Measurements from ENCODE around the gene LCE1E. TPM values are rescaled to one million over a fixed set of nuclear protein-coding genes. Genes with fewer than 3 reads are reported as not detected.

The LCE1E gene
- total RNA-seq, 4 donors from 2014 or later: not detected

GRCh38 chr1:152811671-152812070 lies 25.6 kb downstream of the LCE1E start, which contains the start of gene LCE1B:
TSS of gene LCE1B (plus strand) at chr1:152811971. CDS start at chr1:152812447, 476 bp downstream.
- H3K27ac ChIP-seq: no peak within 1 kb of the TSS
- in situ Hi-C loops (cut with MboI; ENCODE audit: low sequenced_read_pairs in 4 of 4): no loop called here
- ATAC-seq: no peak

GRCh38 chr1:152817309-152817708 lies 31.3 kb downstream of the LCE1E start:
- ATAC-seq (no peak), DNase-seq (no peak)
- Histone ChIP-seq H3K9me3 (no peaks in the 10 kb centered on the region), H3K4me3 (no peak overlapping the region), H3K36me3 (no peaks in the 10 kb centered on the region), H3K27me3 (no peaks in the 10 kb centered on the region), H3K4me1 (no peaks in the 10 kb centered on the region), H3K27ac (no peak overlapping the region)
- in situ Hi-C loops (cut with MboI; ENCODE audit: low sequenced_read_pairs in 4 of 4) (no loop called here), intact Hi-C loops (cut with DNase I; ENCODE audit: low total_unique reads) (no loop called here)
- TF ChIP-seq POLR2A (IDR thresholded peaks at IDR 0.05) (no peak), CTCF (IDR thresholded peaks at IDR 0.05 in 4 of 5, conservative IDR thresholded peaks at IDR 0.05 in 1 of 5) (no peak)

More at GRCh38 chr1:152811671-152812070, 25.6 kb downstream of the LCE1E start, which contains the start of gene LCE1B:
- H3K4me3 ChIP-seq: no peak within 1 kb of the TSS
- H3K27me3 ChIP-seq: no peaks in the 10 kb centered on the region
- H3K4me1 ChIP-seq: no peaks in the 10 kb centered on the region
- H3K36me3 ChIP-seq: no peaks in the 10 kb centered on the region
- TF ChIP-seq POLR2A (IDR thresholded peaks at IDR 0.05): no peak
- no peak for TF ChIP-seq CTCF (IDR thresholded peaks at IDR 0.05 in 4 of 5, conservative IDR thresholded peaks at IDR 0.05 in 1 of 5)
- no peak for DNase-seq
- intact Hi-C loops (cut with DNase I; ENCODE audit: low total_unique reads): no loop called here
- H3K9me3 ChIP-seq: no peaks in the 10 kb centered on the region

- in situ Hi-C loops (cut with MboI; ENCODE audit: low sequenced_read_pairs in 4 of 4): no loop called here
- H3K27me3 ChIP-seq: no peaks in the 10 kb centered on the region
- TF ChIP-seq POLR2A (IDR thresholded peaks at IDR 0.05): no peak
- TF ChIP-seq CTCF (IDR thresholded peaks at IDR 0.05 in 4 of 5, conservative IDR thresholded peaks at IDR 0.05 in 1 of 5): no peak
- intact Hi-C loops (cut with DNase I; ENCODE audit: low total_unique reads): no loop called here
- H3K9me3 ChIP-seq: no peaks in the 10 kb centered on the region
- H3K36me3 ChIP-seq: no peaks in the 10 kb centered on the region
- no peak overlapping the region for H3K4me3 ChIP-seq
- DNase-seq (no peak), ATAC-seq (no peak)
- H3K4me1 ChIP-seq: no peaks in the 10 kb centered on the region
- H3K27ac ChIP-seq: no peak overlapping the region
These were observed 37.2 kb downstream of the LCE1E start for GRCh38 chr1:152823294-152823693.

GRCh38 chr1:152824964-152825363 lies 38.9 kb downstream of the LCE1E start:
- no peaks in the 10 kb centered on the region for H3K36me3 ChIP-seq
- in situ Hi-C loops (cut with MboI; ENCODE audit: low sequenced_read_pairs in 4 of 4) (no loop called here), intact Hi-C loops (cut with DNase I; ENCODE audit: low total_unique reads) (no loop called here)
- no peak overlapping the region for H3K4me3 ChIP-seq
- no peak overlapping the region for H3K27ac ChIP-seq
- ATAC-seq: no peak
- no peaks in the 10 kb centered on the region for H3K27me3 ChIP-seq
- TF ChIP-seq POLR2A (IDR thresholded peaks at IDR 0.05): no peak
- TF ChIP-seq CTCF (IDR thresholded peaks at IDR 0.05 in 4 of 5, conservative IDR thresholded peaks at IDR 0.05 in 1 of 5): no peak
- no peak for DNase-seq
- H3K9me3 ChIP-seq: no peaks in the 10 kb centered on the region
- H3K4me1 ChIP-seq: no peaks in the 10 kb centered on the region

- ATAC-seq: no peak
- Histone ChIP-seq H3K36me3 (no peaks in the 10 kb centered on the region), H3K27me3 (no peaks in the 10 kb centered on the region), H3K4me1 (no peaks in the 10 kb centered on the region), H3K4me3 (no peak within 1 kb of the TSS), H3K9me3 (no peaks in the 10 kb centered on the region), H3K27ac (no peak within 1 kb of the TSS)
- no peak for DNase-seq
- intact Hi-C loops (cut with DNase I; ENCODE audit: low total_unique reads) (no loop called here), in situ Hi-C loops (cut with MboI; ENCODE audit: low sequenced_read_pairs in 4 of 4) (no loop called here)
- TF ChIP-seq CTCF (IDR thresholded peaks at IDR 0.05 in 4 of 5, conservative IDR thresholded peaks at IDR 0.05 in 1 of 5) (no peak), POLR2A (IDR thresholded peaks at IDR 0.05) (no peak)
These were observed 41.1 kb downstream of the LCE1E start, which contains the start of gene LCE1A for GRCh38 chr1:152827173-152827572. TSS of gene LCE1A (plus strand) at chr1:152827473. CDS start at chr1:152827473, 0 bp downstream.

Measured in gastrocnemius medialis (tissue), 4 donors.